ENCODE measurements around the gene ZNF630. TPM values are rescaled to one million over a fixed set of nuclear protein-coding genes. Genes with fewer than 3 reads are reported as not detected.

ZNF630 gene
- total RNA-seq, 1 donor from 2014 or later: 3.2 TPM

GRCh38 chrX:48086082-48086481, 14.6 kb upstream of the ZNF630 start:
- no peak for ATAC-seq
- no peaks in the 10 kb centered on the region for H3K27me3 ChIP-seq
- no peak for DNase-seq
- TF ChIP-seq CTCF (IDR thresholded peaks at IDR 0.05): no peak
- no peak overlapping the region for H3K4me3 ChIP-seq
- H3K9me3 ChIP-seq: no peaks in the 10 kb centered on the region
- H3K36me3 ChIP-seq: no peaks in the 10 kb centered on the region
- H3K27ac ChIP-seq: no peak overlapping the region
- intact Hi-C loops (cut with DNase I): no loop called here
- H3K4me1 ChIP-seq: no peaks in the 10 kb centered on the region

GRCh38 chrX:48083706-48084105, 12.3 kb upstream of the ZNF630 start:
- Histone ChIP-seq H3K27ac (no peak overlapping the region), H3K27me3 (no peaks in the 10 kb centered on the region)

GRCh38 chrX:48083212-48083611, 11.8 kb upstream of the ZNF630 start:
- Histone ChIP-seq H3K27me3 (no peaks in the 10 kb centered on the region), H3K9me3 (no peaks in the 10 kb centered on the region), H3K4me1 (no peaks in the 10 kb centered on the region), H3K36me3 (no peaks in the 10 kb centered on the region), H3K27ac (no peak overlapping the region), H3K4me3 (no peak overlapping the region)
- peak; percentile 65 for TF ChIP-seq CTCF (IDR thresholded peaks at IDR 0.05)
- DNase-seq (no peak), ATAC-seq (peak; percentile 93)
- intact Hi-C loops (cut with DNase I): no loop called here

More at GRCh38 chrX:48083706-48084105, 12.3 kb upstream of the ZNF630 start:
- Histone ChIP-seq H3K4me1 (no peaks in the 10 kb centered on the region), H3K4me3 (no peak overlapping the region), H3K9me3 (no peaks in the 10 kb centered on the region), H3K36me3 (no peaks in the 10 kb centered on the region)
- ATAC-seq (no peak), DNase-seq (no peak)
- TF ChIP-seq CTCF (IDR thresholded peaks at IDR 0.05): no peak
- intact Hi-C loops (cut with DNase I): no loop called here

- Histone ChIP-seq H3K4me1 (no peaks in the 10 kb centered on the region), H3K4me3 (no peak overlapping the region), H3K27ac (no peak overlapping the region), H3K9me3 (no peaks in the 10 kb centered on the region), H3K36me3 (no peaks in the 10 kb centered on the region), H3K27me3 (no peaks in the 10 kb centered on the region)
- intact Hi-C loops (cut with DNase I): no loop called here
- no peak for DNase-seq
- no peak for TF ChIP-seq CTCF (IDR thresholded peaks at IDR 0.05)
- no peak for ATAC-seq
Observed at GRCh38 chrX:48076343-48076742, 4.9 kb upstream of the ZNF630 start.

- H3K27ac ChIP-seq: peak overlapping the region; percentile 89
- no peaks in the 10 kb centered on the region for H3K4me1 ChIP-seq
- intact Hi-C loops (cut with DNase I): no loop called here
- ATAC-seq (no peak), DNase-seq (no peak)
- H3K9me3 ChIP-seq: no peaks in the 10 kb centered on the region
- TF ChIP-seq CTCF (IDR thresholded peaks at IDR 0.05): no peak
- no peaks in the 10 kb centered on the region for H3K27me3 ChIP-seq
- peak overlapping the region; percentile 58 for H3K4me3 ChIP-seq
- H3K36me3 ChIP-seq: no peaks in the 10 kb centered on the region
Observed at GRCh38 chrX:48071986-48072605, 656 bp upstream of the ZNF630 start.
